HCT116 (cell line): ENCODE measurements around the gene ALK. TPM values are rescaled to one million over a fixed set of nuclear protein-coding genes. Genes with fewer than 3 reads are reported as not detected.

ENCODE experiments used
- ATAC-seq: fragments of 200-7000 bp; cut with Tn5 transposase; 2 replicates; pipeline ENCODE4 v1.9.1; 2020; ENCODE audit warnings: mild to moderate bottlenecking, moderate library complexity
- BruUV-seq: library from RNA; stranded (reverse); fragments of 400-500 nt; replicated peaks from 2 replicates; lab custom pipeline; 2021; lab: Mats Ljungman, UMichigan
- CTCF ChIA-PET: fragments of 300-600 bp; sonication (Branson Sonifier 250); formaldehyde crosslinking; loops from one replicate; lab custom pipeline; 2021; ENCODE audit warnings: antibody characterized with exemption; lab: Charles Lee
- POLR2A ChIA-PET: fragments of 300-600, 350-600 bp; sonication (Branson Sonifier 250); formaldehyde crosslinking; loops from one replicate; lab custom pipeline; 2021; ENCODE audit warnings: antibody characterized with exemption; lab: Charles Lee
- RAD21 ChIA-PET, 2 experiments: fragments of 300-600 bp; sonication (Branson Sonifier 250); formaldehyde crosslinking; loops; one replicate each; lab custom pipeline; 2023; ENCODE audit warnings: low total read pairs in 2 of 2; ENCODE audit not compliant: uncharacterized antibody in 2 of 2, unreplicated experiment in 2 of 2, low non-redundant PET in 1 of 2; lab: Charles Lee
- DNase-seq: peaks from one replicate; pipeline ENCODE4 v3.0.0-alpha.2; 2010; ENCODE audit warnings: low read depth, low spot score
- H2AFZ ChIP-seq: fragments of 200-600 bp; shearing (Covaris generic), sonication (generic); 2 replicates; pipeline ENCODE4 v1.6.1; 2017; ENCODE audit warnings: low read depth, mixed run types, mixed read lengths, antibody characterized with exemption, low read length; ENCODE audit not compliant: poor library complexity, severe bottlenecking
- H3K27ac ChIP-seq: 2 replicates; pipeline ENCODE4 v1.5.1; 2012; ENCODE audit warnings: low read depth, low read length
- H3K27me3 ChIP-seq: fragments of 200-600 bp; sonication (generic); 2 replicates; pipeline ENCODE4 v1.6.1; 2016; ENCODE audit warnings: mixed run types, low read length, mixed read lengths; ENCODE audit not compliant: insufficient read depth
- H3K36me3 ChIP-seq, 2 experiments: fragments of 200-500 bp in 1 of 2; fragments of 200-600 bp in 1 of 2; sonication (Bioruptor generic) in 1 of 2; sonication (generic) in 1 of 2; 2 replicates each; pipeline versions ENCODE4 v1.5.1 to v1.6.1; 2014 to 2016; ENCODE audit warnings: low read length in 2 of 2, inconsistent platforms in 1 of 2, mixed read lengths in 1 of 2, mixed run types in 1 of 2; ENCODE audit not compliant: insufficient read depth in 2 of 2, control insufficient read depth in 1 of 2
- H3K4me1 ChIP-seq, 2 experiments: fragments of 200-600 bp in 1 of 2; sonication (generic) in 1 of 2; 2 replicates each; pipeline versions ENCODE4 v1.5.1 to v1.6.1; 2012 to 2017; ENCODE audit warnings: low read length in 2 of 2, inconsistent platforms in 1 of 2, mild to moderate bottlenecking in 1 of 2, mixed read lengths in 1 of 2, mixed run types in 1 of 2, moderate library complexity in 1 of 2; ENCODE audit not compliant: insufficient read depth in 2 of 2, control insufficient read depth in 1 of 2
- H3K4me2 ChIP-seq: fragments of 200-600 bp; sonication (generic); 2 replicates; pipeline ENCODE4 v1.6.1; 2017; ENCODE audit warnings: mixed run types, low read length, mixed read lengths
- H3K4me3 ChIP-seq, 2 experiments: fragments of 200-600 bp in 1 of 2; sonication (generic) in 1 of 2; replicated peaks in 1 of 2; 2 replicates each; pipeline ENCODE4 v1.5.1; 2011 to 2016; ENCODE audit warnings: low read length in 2 of 2, control low read depth in 1 of 2, low read depth in 1 of 2, mild to moderate bottlenecking in 1 of 2, mixed read lengths in 1 of 2, mixed run types in 1 of 2
- H3K79me2 ChIP-seq: fragments of 200-600 bp; sonication (generic); 2 replicates; pipeline ENCODE4 v1.6.1; 2017; ENCODE audit warnings: mild to moderate bottlenecking, mixed run types, low read length, moderate library complexity, mixed read lengths; ENCODE audit not compliant: insufficient read depth
- H3K9ac ChIP-seq: fragments of 200-600 bp; sonication (generic); 2 replicates; pipeline ENCODE4 v1.6.1; 2016; ENCODE audit warnings: low read length, mixed read lengths
- H3K9me2 ChIP-seq: fragments of 200-600 bp; sonication (generic), shearing (Covaris generic); 2 replicates; pipeline ENCODE4 v1.6.1; 2017; ENCODE audit warnings: mixed run types, mild to moderate bottlenecking, moderate library complexity; ENCODE audit not compliant: insufficient read depth
- H3K9me3 ChIP-seq, 2 experiments: fragments of 200-500 bp in 1 of 2; fragments of 200-600 bp in 1 of 2; sonication (Bioruptor generic) in 1 of 2; sonication (generic) in 1 of 2; 2 replicates each; pipeline ENCODE4 v1.6.1; 2014 to 2017; ENCODE audit warnings: low read length in 2 of 2, mixed read lengths in 2 of 2, inconsistent platforms in 1 of 2, low read depth in 1 of 2, mild to moderate bottlenecking in 1 of 2, mixed run types in 1 of 2, moderate library complexity in 1 of 2; ENCODE audit not compliant: control insufficient read depth in 1 of 2, insufficient read depth in 1 of 2
- H4K20me1 ChIP-seq: fragments of 200-600 bp; sonication (generic), shearing (Covaris generic); 2 replicates; pipeline ENCODE4 v1.6.1; 2017; ENCODE audit warnings: mixed run types, mild to moderate bottlenecking, moderate library complexity; ENCODE audit not compliant: insufficient read depth
- CEBPB ChIP-seq: IDR thresholded peaks from 2 replicates; pipeline ENCODE4 v1.6.1; 2012; ENCODE audit warnings: low read depth
- EGR1 ChIP-seq: IDR thresholded peaks from 2 replicates; pipeline ENCODE4 v1.6.1; 2012; ENCODE audit warnings: low read depth
- ELF1 ChIP-seq: IDR thresholded peaks from 2 replicates; pipeline ENCODE4 v1.6.1; 2012; ENCODE audit warnings: low read depth, borderline replicate concordance
- EZH2 ChIP-seq: fragments of 200-600 bp; sonication (generic); IDR thresholded peaks from 2 replicates; pipeline ENCODE4 v1.6.1; 2017; ENCODE audit warnings: antibody characterized with exemption, mixed run types
- FOSL1 ChIP-seq: IDR thresholded peaks from 2 replicates; pipeline ENCODE4 v1.6.1; 2012; ENCODE audit warnings: low read depth
- POLR2A ChIP-seq: IDR thresholded peaks from 2 replicates; pipeline ENCODE4 v1.7.0; 2011; ENCODE audit warnings: borderline replicate concordance; ENCODE audit not compliant: insufficient read depth, insufficient read length; ENCODE audit errors: extremely low read depth
- POLR2AphosphoS5 ChIP-seq: IDR thresholded peaks from 2 replicates; pipeline ENCODE4 v1.6.1; 2011; ENCODE audit warnings: mild to moderate bottlenecking, low read depth, low read length, moderate library complexity
- REST ChIP-seq: IDR thresholded peaks from 2 replicates; pipeline ENCODE4 v1.6.1; 2012; ENCODE audit warnings: low read depth
- SP1 ChIP-seq: IDR thresholded peaks from 2 replicates; pipeline ENCODE4 v1.6.1; 2012; ENCODE audit warnings: low read depth
- ZFX ChIP-seq: fragments of 450-650 bp; IDR thresholded peaks from 2 replicates; pipeline ENCODE4 v1.6.1; 2017
- intact Hi-C: fragments of 100-400 bp; cut with micrococcal nuclease; formaldehyde crosslinking; loops from 2 replicates; pipeline ENCODE4 v1.10.0; 2022
- total RNA-seq: library from RNA; stranded (reverse); gene quantifications from one replicate; pipeline ENCODE4 v1.2.1, GENCODE V29; 2021; ENCODE audit not compliant: unreplicated experiment

Gene ALK
- total RNA-seq, 1 experiment from 2014 or later, result not detected

GRCh38 chr2:29273004-29273684 is 648.2 kb downstream of the ALK start:
- CTCF ChIA-PET, result no interaction called here
- Histone ChIP-seq H3K79me2 (no peaks in the 10 kb centered on the region), H3K9me3 (no peaks in the 10 kb centered on the region), H3K27me3 (peaks cover 50% of the 10 kb centered on the region), H3K9ac (no peak overlapping the region), H4K20me1 (no peaks in the 10 kb centered on the region), H3K4me2 (no peak overlapping the region), H3K4me3 (no peak overlapping the region), H2AFZ (no peak overlapping the region), H3K9me2 (no peaks in the 10 kb centered on the region), H3K27ac (no peak overlapping the region), H3K4me1 (no peaks in the 10 kb centered on the region), H3K36me3 (no peaks in the 10 kb centered on the region)
- TF ChIP-seq EGR1 (no peak), POLR2AphosphoS5 (no peak), ELF1 (no peak), POLR2A (no peak), REST (no peak), SP1 (no peak)
- POLR2A ChIA-PET, result no interaction called here
- no TSS peak for BruUV-seq
- DNase-seq, result no peak
- ATAC-seq, result no peak
- intact Hi-C loops, result no loop called here
- RAD21 ChIA-PET, result no interaction called here

- BruUV-seq, result no TSS peak
- no peaks in the 10 kb centered on the region for H3K36me3 ChIP-seq
- DNase-seq (no peak), ATAC-seq (no peak)
- no peak overlapping the region for H3K9ac ChIP-seq
- intact Hi-C loops, result no loop called here
- no peak overlapping the region for H3K4me3 ChIP-seq
- H3K9me3 ChIP-seq, result no peaks in the 10 kb centered on the region
- no peak overlapping the region for H2AFZ ChIP-seq
- RAD21 ChIA-PET, result no interaction called here
- H3K4me2 ChIP-seq, result no peak overlapping the region
- peaks cover 42% of the 10 kb centered on the region for H3K27me3 ChIP-seq
- H4K20me1 ChIP-seq, result no peaks in the 10 kb centered on the region
- H3K9me2 ChIP-seq, result no peaks in the 10 kb centered on the region
- H3K27ac ChIP-seq, result no peak overlapping the region
- no peaks in the 10 kb centered on the region for H3K79me2 ChIP-seq
- TF ChIP-seq CEBPB (no peak), FOSL1 (no peak), EZH2 (no peak), ZFX (no peak), ELF1 (no peak)
- POLR2A ChIA-PET, result no interaction called here
- CTCF ChIA-PET, result no interaction called here
- no peaks in the 10 kb centered on the region for H3K4me1 ChIP-seq
These were observed 649.1 kb downstream of the ALK start for GRCh38 chr2:29272311-29272710.
